Upper lobe of left lung (tissue), 4 donors: Measurements from ENCODE around the gene FSHB.

Experiments used
- CTCF ChIP-seq, 6 experiments: fragments of 450-650 bp in 4 of 6; fragments of 200-600 bp in 2 of 6; sonication (generic) in 2 of 6; IDR thresholded peaks; one replicate each; pipeline ENCODE4 v1.5.1; 2016 to 2019; ENCODE audit warnings: antibody characterized with exemption in 6 of 6
- POLR2A ChIP-seq, 4 donors: fragments of 450-650 bp; IDR thresholded peaks; one replicate each; pipeline ENCODE4 v1.5.1; 2016 to 2017; ENCODE audit warnings: antibody characterized with exemption in 4 of 4, mild to moderate bottlenecking in 2 of 4
- POLR2AphosphoS5 ChIP-seq, 2 donors: sonication (generic); formaldehyde crosslinking; IDR thresholded peaks; one replicate each; pipeline ENCODE4 v1.5.1; 2017; ENCODE audit warnings: antibody characterized with exemption in 2 of 2

GRCh38 chr11:30257058-30257457 is 26.2 kb downstream of the FSHB start:
- TF ChIP-seq CTCF (IDR thresholded peaks at IDR 0.05) (no peak), POLR2AphosphoS5 (IDR thresholded peaks at IDR 0.05) (no peak), POLR2A (IDR thresholded peaks at IDR 0.05) (no peak)
